COR-L47 (cell line): Measurements from ENCODE around the gene APOD.
A peak's percentile ranks its signal among the peaks of the same experiment; 100 is the strongest.

Experiments
- DNase-seq: peaks from one replicate; lab custom pipeline; 2025; lab: John Stamatoyannopoulos, UW

Gene APOD

DNA sequence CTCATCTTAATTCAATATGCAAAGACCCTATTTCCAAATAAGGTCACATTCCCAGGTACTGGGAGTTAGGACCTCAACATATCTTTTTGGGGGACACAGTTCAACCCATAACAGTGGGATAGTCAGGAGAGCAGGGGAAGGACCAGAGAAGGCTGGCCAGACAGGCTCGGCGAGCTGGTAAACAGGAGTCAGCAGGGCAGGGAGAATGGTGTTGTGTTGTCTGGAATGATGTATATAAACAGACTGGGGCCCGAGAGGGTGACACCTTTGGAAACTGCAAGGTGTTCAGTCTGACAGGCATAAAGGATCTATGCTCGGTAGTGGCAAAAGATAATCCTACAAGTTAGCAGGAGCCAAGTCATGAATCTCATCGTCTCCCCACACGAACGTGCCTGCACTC is 30.5 kb downstream of the APOD start:
- no peak for DNase-seq

- no peak for DNase-seq
Observed at GRCh38 chr3:195551381-195551978, 32.3 kb downstream of the APOD start.

DNA sequence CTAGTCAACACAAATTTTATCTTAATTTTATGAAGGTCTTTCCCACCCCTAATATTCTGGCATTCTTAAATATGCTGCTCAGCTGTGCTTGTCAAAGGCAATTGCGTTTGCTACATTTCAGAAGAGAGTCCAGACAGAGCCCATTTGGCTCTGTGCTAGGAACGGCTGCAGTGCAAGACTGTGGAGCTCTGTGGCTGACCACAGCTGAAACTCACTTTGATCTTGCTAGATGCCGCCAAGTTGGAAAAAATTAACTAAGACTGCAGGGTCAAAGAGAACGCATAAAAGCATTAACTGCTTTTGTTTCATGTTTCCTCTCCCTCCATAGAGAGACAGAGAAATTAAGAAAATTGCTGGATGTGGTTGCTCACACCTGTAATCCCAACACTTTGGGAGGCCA is 33.0 kb downstream of the APOD start:
- DNase-seq, result no peak

DNA sequence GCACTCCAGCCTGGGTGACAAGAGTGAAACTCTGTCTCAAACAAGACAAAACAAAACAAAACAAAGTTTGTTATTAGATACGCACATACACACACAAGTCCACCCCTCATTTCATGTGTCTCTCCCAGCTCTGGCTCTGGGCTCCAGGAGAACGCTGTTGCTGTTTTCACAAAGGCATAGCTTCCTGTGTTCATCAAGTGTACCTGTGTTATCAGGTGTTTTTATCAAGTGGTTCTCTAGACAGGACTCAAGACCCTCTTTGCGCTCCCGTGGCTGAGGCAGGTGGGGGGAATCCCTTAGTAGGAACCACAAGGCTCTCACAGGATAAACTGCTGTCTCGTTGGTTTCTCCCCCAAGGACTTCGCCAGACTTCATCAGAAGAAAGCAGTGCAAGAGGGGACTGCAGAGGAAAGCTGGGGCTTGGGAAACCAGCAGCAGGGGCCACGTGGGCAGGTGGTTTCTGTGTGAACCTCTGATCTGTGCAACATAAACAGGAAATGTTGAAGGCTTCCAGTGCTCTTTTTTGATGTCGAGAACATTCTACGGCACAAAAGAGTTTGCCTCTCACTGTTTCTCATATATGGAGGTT is 33.7 kb downstream of the APOD start:
- no peak for DNase-seq

- no peak for DNase-seq
Observed at GRCh38 chr3:195548987-195549386, 34.8 kb downstream of the APOD start.

DNA sequence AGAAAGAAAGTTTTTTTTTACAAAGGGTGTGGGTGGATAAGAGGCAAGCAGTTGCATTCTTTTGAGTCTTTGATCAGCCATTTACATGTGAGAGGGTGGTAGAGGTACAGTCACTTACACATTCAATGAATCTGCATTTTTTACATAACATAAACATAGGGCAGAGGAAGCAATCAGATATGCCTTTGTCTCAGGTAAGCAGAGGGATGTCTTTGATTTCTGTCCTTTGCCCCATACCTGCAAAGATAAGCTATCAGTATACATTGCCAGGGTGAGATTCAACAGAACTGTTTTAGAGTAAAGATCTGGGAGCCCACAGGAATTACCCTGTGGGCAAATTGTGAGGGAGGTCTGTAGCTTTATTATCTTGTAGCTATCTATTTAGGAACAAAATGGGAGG is 35.2 kb downstream of the APOD start:
- no peak for DNase-seq

DNA sequence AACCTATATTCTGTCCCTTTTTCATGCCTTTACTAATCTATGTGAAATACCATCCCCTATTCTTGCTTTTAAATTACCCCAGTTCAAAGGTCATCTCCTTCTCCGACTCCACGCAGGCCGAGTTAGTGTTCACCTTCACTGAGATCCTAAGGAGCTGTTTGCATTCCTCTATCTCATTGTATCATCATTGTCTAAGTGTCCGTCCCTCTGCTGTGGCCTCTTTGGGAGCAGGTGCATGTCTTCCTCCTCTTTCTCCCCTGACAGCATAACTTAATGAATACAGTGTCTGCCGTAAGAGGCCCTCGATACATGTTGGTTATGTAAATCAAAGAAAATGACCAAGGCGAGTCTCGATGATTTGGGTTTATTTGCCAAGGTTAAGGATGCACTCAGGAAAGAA is 35.7 kb downstream of the APOD start:
- DNase-seq, result no peak

DNA sequence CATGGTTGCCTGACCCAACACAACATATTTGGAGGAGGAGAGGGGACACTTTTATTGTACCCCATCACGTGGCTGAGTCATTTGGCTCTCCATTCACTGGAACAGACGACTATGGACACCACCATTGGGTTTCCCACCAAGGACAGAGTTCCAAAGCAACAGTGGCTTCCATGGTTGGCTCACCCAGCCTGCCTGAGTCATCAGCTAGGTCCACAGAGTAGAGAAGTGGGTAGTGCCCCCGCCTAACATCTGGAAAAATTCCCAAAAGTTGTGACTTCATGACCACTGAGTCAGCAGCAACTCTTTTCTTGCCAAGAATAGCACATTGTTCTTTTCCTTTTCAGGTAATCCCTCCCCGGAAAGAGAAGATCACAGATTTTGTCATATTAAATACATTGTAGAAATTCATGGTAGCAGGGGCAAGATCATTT is 37.6 kb downstream of the APOD start:
- DNase-seq, result no peak

DNA sequence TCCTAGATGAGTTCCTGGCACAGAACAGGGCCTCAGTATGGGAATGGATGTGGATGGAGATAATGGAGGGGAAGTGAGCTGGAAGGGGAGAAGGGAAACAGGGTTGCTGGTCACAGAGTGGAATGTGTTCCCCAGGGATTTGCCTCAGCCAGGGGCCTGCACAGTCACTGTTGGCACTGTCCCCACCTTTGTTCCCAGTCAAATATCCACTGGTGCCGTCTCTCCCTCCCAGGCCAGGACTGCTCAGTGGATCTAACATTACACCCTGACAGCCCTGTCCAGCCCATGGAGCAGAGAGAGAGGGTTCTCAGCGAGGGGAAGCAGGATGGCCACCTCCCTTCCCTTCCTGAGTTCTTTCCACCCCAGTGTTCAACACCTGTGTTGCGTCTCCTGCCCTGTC is 39.1 kb downstream of the APOD start:
- DNase-seq, result no peak

DNA sequence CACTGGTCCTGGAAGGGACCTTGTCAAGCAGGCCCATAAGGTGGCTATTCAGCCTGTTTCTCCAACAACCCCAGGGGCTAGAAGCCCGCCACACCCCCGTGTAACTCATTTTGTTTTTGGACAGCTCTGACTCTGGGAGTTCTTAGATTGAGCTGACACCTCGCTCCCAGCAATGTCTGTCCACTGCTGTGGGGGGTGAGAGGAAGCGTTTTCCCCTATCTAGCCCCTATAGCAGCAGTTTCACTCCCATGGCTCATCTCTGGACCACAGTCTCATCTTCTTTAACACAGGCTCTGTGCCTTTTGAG is 39.6 kb downstream of the APOD start:
- no peak for DNase-seq

DNA sequence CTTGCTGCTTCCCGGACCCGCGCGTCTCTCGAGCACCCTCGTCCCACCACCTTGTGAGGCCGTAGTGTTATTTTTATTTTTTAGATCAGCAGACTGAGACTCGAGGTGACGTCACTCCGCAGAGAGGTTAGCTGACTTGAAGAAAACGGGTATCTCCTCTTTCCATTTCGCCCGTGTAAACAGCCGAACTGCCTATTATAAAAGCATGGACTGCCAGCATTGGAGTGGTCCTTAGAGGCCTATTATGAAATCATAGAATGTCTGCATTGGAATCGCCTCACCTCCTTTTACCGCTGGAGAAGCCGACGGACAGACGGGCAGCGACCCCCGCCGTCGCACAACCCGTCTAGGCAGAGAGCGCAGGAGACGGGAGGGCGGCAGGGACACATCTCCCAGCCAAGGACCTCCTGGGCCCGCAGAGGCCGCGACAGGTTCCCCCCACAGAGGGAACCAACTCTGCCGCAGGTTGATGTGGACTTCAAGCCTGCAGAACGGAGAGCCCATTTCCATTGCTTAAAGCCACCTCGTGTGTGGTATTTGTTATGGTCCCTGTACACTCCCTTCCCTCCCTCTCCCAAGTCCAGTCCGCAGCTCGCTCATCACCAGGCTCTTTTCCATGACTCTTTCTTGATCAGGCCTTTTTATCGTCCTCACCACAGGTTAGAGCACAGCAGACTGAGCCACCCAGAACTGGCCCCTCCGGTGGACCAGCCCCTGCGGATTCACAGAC is 40.1 kb downstream of the APOD start:
- DNase-seq, result no peak

- DNase-seq, result peak; percentile 93
Observed at GRCh38 chr3:195542698-195543499, 40.8 kb downstream of the APOD start, which contains the start of gene PPP1R2. PPP1R2 (minus strand) TSS chr3:195543325; CDS start chr3:195543025, 300 bp downstream.

DNA sequence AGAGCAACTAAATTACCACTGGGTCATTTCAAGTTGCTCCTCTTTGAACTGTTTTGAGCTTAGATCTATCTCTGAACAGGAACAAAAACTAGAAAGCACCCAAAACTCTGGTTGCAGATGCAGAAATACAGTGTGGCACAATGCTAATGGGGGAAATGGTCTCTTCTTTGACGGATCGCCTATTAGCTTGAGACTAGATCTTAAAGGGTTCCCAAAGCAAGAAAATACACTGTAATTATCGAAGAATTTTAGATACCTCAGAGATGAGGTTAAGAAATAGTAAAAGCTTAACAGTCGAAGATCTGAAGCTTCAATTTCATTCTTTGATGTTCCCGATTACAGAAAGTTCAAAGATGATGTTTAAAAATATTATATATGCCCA is 41.4 kb downstream of the APOD start:
- no peak for DNase-seq

GRCh38 chr3:195540511-195540910 is 43.2 kb downstream of the APOD start:
- DNase-seq, result no peak

DNA sequence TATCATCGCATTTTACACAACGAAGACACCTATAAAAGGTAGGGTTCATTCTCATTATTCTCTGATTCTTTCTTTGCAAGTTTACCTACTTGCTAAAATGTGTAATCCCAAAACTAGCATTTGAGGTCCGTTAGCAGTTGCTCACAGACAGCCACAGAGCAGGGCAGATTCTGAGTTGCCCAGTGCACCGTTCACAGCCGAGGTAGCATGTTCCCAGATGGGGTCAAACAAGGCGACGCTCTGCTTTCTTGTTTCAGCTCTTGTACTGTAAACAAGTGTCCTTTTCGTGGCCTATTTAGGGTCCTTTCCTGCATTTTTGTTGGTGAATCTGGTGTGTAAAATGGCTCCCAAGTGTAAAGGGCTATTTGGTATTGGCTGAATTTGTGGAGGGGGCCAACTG is 43.7 kb downstream of the APOD start:
- no peak for DNase-seq

DNA sequence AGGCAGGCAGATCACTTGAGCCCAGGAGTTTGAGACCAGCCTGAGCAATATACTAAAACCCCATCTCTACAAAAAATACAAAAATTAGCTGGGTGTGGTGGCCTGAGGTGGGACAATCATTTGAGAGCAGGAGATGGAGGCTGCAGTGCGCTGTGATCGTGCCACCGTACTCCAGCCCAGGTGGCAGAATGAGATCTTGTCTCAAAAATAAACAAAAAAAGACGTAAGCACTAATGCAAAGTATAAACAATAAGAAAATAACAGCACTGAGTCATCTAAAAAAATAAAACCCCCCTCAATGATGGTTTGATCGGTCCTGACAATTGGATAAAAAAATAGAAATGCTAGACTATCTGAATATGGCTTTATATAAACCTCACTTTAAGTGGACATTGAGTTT is 44.3 kb downstream of the APOD start:
- no peak for DNase-seq

DNA sequence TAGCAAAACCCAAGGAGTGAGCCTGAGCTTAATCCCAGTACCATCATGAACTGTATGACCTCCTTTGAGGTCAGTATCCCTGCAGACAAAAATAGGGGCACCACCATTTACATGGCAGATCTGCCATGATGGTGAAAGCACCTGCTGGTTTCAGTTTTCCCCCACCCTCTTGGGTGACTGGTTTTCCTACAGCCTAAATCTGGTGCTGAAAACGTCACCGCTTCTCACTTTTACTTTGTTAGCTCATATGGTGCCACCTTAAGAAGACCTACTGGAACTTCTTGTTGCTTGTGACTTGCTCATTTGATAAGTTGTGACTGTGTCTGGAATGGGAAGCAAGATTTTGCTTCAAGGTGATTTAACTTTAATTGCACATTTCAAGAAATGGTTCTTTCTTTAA is 45.7 kb downstream of the APOD start:
- DNase-seq, result no peak

DNA sequence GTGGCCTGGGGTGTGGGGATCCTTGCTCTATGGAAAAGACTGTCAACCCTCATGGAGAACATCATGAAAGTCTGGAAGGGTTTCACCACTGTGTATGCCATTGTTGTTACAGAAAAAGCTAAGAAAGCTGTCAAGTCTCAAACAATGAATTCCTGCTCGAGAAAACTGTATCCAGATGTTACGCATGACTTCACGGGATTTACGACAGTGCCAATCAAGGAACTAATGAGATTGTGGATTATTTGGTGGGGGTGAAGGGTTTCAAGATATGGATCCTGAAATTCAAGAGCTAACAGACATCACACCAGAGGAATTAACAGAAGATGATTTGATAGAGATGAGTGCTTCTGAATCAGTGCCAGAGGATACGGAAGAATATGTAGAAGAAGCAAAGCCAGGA is 48.4 kb downstream of the APOD start:
- no peak for DNase-seq

DNA sequence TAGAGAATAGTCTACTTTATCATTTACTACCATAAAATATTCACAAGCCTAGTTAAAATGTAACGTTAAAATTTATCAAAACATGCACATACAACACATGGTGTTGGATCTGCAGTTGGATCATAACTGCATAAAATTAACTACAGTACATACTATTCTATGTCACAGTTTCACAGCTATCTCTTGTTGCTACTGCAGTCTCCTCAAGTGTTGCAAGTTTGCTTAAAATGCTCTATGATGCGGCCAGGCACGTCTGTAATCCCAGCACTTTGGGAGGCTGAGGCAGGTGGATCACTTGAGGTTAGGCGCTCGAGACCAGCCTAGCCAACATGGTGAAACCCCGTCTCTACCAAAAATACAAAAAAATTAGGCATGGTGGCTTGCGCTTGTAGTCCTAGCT is 50.9 kb downstream of the APOD start:
- DNase-seq, result no peak

DNA sequence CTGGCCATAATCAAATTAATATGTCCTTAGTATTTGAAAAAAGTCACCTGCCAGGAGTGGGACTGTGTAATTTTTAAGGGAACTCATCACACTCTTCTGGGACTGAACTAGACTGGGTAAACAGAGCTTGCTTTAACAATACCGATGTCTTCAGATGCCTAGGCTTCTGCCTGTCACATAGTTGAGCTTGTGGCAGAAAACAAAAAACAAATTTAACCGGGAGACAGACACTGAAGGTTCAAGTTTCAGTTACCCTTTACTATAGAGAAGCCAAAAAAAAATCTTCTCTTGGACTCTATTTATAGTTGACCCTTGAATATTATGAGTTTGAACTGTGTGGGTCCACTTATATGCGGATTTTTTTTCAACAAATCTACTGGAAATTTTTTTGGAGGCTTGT is 51.4 kb downstream of the APOD start:
- no peak for DNase-seq

GRCh38 chr3:195531683-195532082 is 52.1 kb downstream of the APOD start:
- no peak for DNase-seq

- DNase-seq, result no peak
Observed at GRCh38 chr3:195526492-195526891, 57.2 kb downstream of the APOD start.
